PC-9 (cell line): ENCODE measurements around the gene MRM1.

ENCODE experiments used
- CTCF ChIP-seq: fragments of 200-600 bp; sonication (generic); conservative IDR thresholded peaks from 2 replicates; pipeline ENCODE4 v1.6.1; 2017; ENCODE audit warnings: mixed run types, antibody characterized with exemption, mild to moderate bottlenecking, moderate library complexity
- EZH2 ChIP-seq: fragments of 200-600 bp; sonication (generic); IDR thresholded peaks from 2 replicates; pipeline ENCODE4 v1.8.0; 2017; ENCODE audit warnings: antibody characterized with exemption, low read depth

DNA sequence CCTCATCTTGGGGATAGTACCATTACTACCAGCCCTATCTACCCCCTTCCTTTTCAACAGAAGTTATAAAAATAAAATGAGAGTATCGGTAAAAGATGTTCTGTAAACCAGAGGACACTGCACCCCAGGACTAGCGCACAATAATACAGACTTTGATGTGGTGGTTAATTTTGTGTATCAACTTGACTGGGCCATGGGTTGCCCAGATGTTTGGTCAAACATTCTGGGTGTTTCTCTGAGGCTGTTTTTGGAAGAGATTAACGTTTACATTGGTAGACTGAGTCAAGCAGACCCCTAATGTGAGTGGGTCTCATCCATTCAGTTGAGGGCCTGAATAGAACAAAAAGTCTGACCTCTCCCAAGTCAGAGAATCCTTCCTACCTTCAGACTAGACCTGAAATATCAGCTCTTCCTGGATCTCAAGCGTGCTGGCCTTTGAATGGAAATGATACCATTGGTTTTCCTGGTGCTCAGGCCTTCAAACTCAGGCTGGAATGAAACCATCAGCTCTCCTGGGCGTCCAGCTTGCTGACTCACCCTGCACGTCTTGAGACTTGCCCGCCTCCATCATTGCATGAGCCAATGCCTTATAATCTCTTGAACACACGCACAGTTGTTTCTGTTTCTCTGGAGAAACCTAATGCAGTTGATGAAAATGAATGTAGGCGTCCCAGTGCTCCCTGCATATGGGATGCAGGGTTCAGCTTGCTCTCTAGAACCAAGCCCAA is 10.1 kb downstream of the MRM1 start:
- TF ChIP-seq CTCF (no peak), EZH2 (no peak)
